PC-3 (cell line): ENCODE results near the gene NTRK2.

Source experiments
- EZH2 ChIP-seq: fragments of 300-600 bp; sonication (generic); IDR thresholded peaks from one replicate; pipeline ENCODE4 v1.6.1; 2017; ENCODE audit warnings: antibody characterized with exemption, mild to moderate bottlenecking, low read length; ENCODE audit not compliant: unreplicated experiment
- TF ChIP-seq, protein P1 (sequence below): fragments of 300-600 bp; sonication (generic); conservative IDR thresholded peaks from 2 replicates; pipeline ENCODE4 v1.5.1; 2017; ENCODE audit warnings: antibody characterized with exemption, low read depth, mild to moderate bottlenecking, low read length

DNA sequence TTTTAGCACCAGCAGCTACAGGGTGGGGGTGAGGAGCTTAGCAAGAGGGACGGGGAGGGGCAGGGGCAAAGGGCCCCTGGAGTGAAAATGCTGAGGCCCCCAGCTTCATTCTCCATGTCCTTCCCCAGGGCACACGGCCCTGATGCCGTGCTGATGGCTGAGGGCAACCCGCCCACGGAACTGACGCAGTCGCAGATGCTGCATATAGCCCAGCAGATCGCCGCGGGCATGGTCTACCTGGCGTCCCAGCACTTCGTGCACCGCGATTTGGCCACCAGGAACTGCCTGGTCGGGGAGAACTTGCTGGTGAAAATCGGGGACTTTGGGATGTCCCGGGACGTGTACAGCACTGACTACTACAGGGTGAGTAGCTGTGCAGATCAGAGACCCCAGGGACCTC lies 285.6 kb downstream of the NTRK2 start:
- TF ChIP-seq, protein P1, sequence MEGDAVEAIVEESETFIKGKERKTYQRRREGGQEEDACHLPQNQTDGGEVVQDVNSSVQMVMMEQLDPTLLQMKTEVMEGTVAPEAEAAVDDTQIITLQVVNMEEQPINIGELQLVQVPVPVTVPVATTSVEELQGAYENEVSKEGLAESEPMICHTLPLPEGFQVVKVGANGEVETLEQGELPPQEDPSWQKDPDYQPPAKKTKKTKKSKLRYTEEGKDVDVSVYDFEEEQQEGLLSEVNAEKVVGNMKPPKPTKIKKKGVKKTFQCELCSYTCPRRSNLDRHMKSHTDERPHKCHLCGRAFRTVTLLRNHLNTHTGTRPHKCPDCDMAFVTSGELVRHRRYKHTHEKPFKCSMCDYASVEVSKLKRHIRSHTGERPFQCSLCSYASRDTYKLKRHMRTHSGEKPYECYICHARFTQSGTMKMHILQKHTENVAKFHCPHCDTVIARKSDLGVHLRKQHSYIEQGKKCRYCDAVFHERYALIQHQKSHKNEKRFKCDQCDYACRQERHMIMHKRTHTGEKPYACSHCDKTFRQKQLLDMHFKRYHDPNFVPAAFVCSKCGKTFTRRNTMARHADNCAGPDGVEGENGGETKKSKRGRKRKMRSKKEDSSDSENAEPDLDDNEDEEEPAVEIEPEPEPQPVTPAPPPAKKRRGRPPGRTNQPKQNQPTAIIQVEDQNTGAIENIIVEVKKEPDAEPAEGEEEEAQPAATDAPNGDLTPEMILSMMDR, result no peak
- TF ChIP-seq EZH2, result no peak
